GM12864 (cell line): ENCODE measurements around the gene GTF2B.

ENCODE experiments used
- DNase-seq: peaks from one replicate; pipeline ENCODE4 v3.0.0-alpha.2; 2011; ENCODE audit warnings: low read depth
- H3K4me3 ChIP-seq: 2 replicates; pipeline ENCODE4 v1.5.1; 2011; ENCODE audit warnings: mild to moderate bottlenecking, low read depth, low read length, control low read depth
- TF ChIP-seq, protein P1 (sequence below): IDR thresholded peaks from 2 replicates; pipeline ENCODE4 v1.5.1; 2011; ENCODE audit warnings: low read depth, mild to moderate bottlenecking, moderate library complexity, low read length, control low read depth, inconsistent platforms; ENCODE audit errors: missing control alignments

Gene GTF2B

GRCh38 chr1:88813471-88813870, 77.9 kb downstream of the GTF2B start:
- DNase-seq = no peak
- TF ChIP-seq, protein P1, sequence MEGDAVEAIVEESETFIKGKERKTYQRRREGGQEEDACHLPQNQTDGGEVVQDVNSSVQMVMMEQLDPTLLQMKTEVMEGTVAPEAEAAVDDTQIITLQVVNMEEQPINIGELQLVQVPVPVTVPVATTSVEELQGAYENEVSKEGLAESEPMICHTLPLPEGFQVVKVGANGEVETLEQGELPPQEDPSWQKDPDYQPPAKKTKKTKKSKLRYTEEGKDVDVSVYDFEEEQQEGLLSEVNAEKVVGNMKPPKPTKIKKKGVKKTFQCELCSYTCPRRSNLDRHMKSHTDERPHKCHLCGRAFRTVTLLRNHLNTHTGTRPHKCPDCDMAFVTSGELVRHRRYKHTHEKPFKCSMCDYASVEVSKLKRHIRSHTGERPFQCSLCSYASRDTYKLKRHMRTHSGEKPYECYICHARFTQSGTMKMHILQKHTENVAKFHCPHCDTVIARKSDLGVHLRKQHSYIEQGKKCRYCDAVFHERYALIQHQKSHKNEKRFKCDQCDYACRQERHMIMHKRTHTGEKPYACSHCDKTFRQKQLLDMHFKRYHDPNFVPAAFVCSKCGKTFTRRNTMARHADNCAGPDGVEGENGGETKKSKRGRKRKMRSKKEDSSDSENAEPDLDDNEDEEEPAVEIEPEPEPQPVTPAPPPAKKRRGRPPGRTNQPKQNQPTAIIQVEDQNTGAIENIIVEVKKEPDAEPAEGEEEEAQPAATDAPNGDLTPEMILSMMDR = no peak
- H3K4me3 ChIP-seq = no peak overlapping the region

DNA sequence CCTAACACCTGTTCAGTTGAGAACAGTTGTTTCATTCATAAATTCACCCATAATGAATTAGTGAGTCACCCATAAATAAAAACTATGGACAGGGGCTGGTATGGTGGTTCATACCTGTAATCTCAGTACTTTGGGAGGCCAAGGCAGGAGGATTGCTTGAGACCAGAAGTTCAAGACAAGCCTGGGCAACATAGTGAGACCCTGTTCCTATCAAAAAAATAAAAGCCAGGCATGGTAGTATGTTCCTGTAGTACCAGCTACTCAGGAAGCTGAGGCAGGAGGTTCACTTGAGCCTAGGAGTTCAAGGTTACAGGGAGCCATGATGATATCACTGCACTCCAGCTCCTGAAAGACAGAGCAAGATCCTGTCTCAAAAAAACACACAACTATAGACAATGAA, 79.0 kb downstream of the GTF2B start:
- TF ChIP-seq, protein P1 = no peak
- no peak for DNase-seq

DNA sequence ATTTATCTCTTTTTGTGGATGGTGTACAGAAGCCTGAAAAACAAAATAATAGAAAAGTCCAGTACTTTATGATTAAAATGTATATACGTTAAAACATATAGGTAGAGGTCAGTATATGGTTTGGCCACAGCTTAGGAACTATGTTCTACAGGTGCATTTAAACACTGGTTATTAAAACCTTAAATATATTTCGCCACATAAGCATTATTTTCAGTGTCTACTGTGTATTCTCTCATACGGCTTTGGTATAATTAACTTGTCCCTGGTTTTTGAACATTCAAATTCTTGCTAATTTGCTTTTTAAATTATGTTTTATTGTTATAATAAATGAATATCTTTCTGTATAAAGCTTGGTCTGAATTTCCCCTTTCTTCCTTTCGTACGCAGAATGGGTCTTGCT, 87.9 kb downstream of the GTF2B start:
- H3K4me3 ChIP-seq = no peak overlapping the region
- no peak for DNase-seq
- TF ChIP-seq, protein P1 = no peak

More for the DNA sequence above, 79.0 kb downstream of the GTF2B start:
- H3K4me3 ChIP-seq = no peak overlapping the region

DNA sequence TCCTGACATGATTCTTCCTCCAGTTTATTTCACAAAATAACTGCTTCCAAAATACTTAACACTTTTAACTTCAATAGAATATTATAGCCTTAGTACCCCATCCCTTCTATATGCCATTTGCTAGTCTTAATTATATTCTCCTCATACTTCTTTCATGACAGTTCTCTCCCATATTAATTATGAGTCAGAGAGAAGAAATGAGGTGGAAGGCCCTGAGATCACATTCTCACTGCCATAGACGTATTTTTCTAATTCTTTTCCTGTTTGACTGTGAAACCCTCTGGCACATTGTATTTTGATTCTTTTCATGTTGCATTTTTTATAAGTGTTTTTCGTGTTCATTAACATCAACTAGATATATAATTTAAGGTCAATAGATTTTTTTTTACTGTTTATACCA, 88.4 kb downstream of the GTF2B start:
- no peak for DNase-seq
- no peak overlapping the region for H3K4me3 ChIP-seq
- TF ChIP-seq, protein P1 = no peak
